HAP-1 (cell line): ENCODE data around the gene COL11A2.

Experiments
- DNase-seq, 2 experiments: peaks; one replicate each; pipeline ENCODE4 v3.0.0-alpha.2; 2016 to 2020; ENCODE audit warnings: low spot score in 2 of 2
- H3K27me3 ChIP-seq: fragments of 250-450 bp; sonication (Bioruptor Pico); 2 replicates; pipeline ENCODE4 v1.5.1; 2020; ENCODE audit warnings: low read depth, mild to moderate bottlenecking, moderate library complexity
- H3K36me3 ChIP-seq: fragments of 250-450 bp; sonication (Bioruptor Pico); replicated peaks from 2 replicates; pipeline ENCODE4 v1.5.1; 2020; ENCODE audit warnings: mild to moderate bottlenecking
- H3K4me1 ChIP-seq: fragments of 250-450 bp; sonication (Bioruptor Pico); 2 replicates; pipeline ENCODE4 v1.5.1; 2020; ENCODE audit warnings: mild to moderate bottlenecking
- H3K4me3 ChIP-seq: fragments of 250-450 bp; sonication (Bioruptor Pico); 2 replicates; pipeline ENCODE4 v1.5.1; 2020; ENCODE audit warnings: mild to moderate bottlenecking, moderate library complexity
- H3K9me3 ChIP-seq: fragments of 250-450 bp; sonication (Bioruptor Pico); 2 replicates; pipeline ENCODE4 v1.5.1; 2020; ENCODE audit warnings: mild to moderate bottlenecking, moderate library complexity
- in situ Hi-C: fragments of 300-500 bp; cut with MboI; formaldehyde crosslinking; loops from 3 replicates; pipeline ENCODE4 v1.14.3; 2020; ENCODE audit warnings: low sequenced_read_pairs, inconsistent platforms, mixed read lengths

The COL11A2 gene

DNA sequence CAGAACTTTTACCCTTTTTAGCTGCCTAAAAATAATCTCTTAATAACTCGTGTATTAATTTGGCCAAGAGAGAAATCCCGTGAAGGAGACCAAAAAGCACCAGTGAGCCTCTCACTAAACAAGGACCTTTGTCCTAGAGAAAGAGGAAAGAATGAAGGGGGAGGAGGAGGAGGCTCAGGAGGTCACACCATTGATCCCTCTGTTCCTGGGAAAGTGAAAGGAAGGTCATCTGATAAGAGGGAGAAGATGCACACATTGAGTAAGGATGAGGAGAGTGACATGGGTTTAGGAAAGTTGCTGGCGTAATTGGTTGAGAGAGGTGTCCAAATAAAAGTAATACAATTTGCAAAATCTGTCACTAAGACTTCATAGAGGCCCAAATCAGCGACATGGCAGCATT, 67.3 kb downstream of the COL11A2 start:
- Histone ChIP-seq H3K4me1 (peaks cover 5% of the 10 kb centered on the region), H3K4me3 (no peak overlapping the region), H3K36me3 (no peaks in the 10 kb centered on the region), H3K9me3 (peaks cover 4% of the 10 kb centered on the region; the same call in 1 of the 2 replicates), H3K27me3 (peaks cover 16% of the 10 kb centered on the region)
- DNase-seq = no peak
- in situ Hi-C loops = loop anchor here (5.0 kb wide), 1 partner anchor 122 kb away; no protein-coding TSS in a partner anchor

DNA sequence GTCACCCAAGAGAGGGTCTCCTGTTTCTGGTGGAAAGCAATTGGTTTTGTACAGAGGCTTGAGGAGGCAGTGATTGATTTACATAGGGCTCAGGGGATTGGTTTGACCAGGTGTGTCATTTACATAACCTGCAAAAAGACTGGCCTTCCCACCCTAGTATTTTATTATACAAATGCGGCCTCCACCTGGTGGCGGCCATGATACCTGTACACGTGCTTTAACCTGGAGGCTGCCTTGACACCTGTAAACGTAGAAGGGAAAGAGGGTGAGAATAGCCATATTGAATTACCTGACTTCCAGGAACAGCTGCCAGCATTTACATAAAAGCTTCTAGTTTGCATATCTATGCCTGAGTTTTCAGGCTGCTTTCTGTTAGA, 67.8 kb downstream of the COL11A2 start:
- H3K4me3 ChIP-seq = no peak overlapping the region
- peaks cover 18% of the 10 kb centered on the region for H3K27me3 ChIP-seq
- DNase-seq = no peak
- peaks cover 4% of the 10 kb centered on the region; the same call in 1 of the 2 replicates for H3K9me3 ChIP-seq
- H3K4me1 ChIP-seq = peaks cover 5% of the 10 kb centered on the region
- H3K36me3 ChIP-seq = no peaks in the 10 kb centered on the region
- in situ Hi-C loops = loop anchor here (5.0 kb wide), 1 partner anchor 123 kb away; no protein-coding TSS in a partner anchor

DNA sequence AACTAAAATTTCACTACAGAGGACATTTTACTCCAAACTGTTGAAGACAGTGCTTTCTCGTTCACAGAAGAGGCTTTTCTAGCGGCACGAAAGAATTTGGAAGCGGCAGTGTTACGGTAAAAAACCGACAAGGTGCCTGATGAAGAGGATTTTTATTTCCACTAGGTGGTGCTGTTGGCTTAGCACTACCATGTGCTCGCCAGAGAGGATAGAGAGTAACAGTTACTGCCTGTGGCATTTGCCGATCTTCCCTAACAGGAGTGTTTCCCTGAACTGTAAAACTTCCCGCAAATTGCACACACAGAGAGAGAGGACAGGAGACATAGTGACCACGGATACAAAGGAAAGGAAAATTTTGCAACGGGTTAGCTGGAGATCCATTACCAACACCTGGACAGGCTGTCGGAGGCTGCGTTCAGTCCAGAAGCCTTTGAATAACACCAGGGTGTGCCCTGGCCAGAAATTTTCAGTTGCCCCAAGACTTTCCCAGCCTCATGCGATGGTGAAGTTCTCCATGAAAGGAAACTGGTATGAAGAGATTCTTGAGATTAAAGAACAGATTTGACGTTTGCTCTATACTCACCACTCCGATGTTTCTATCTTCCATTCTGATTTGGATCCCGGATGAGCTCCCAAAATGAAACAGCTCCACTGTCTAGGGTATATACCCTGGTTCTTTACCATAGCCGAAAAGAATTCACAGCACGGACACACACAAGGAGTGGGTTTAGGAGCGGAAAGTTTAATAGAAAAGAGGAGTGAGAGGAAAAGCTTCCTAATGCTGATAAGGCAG, 68.3 kb downstream of the COL11A2 start:
- peaks cover 5% of the 10 kb centered on the region for H3K4me1 ChIP-seq
- in situ Hi-C loops = loop anchor here (5.0 kb wide), 1 partner anchor 123 kb away; no protein-coding TSS in a partner anchor
- no peaks in the 10 kb centered on the region for H3K36me3 ChIP-seq
- H3K4me3 ChIP-seq = no peak overlapping the region
- peak; percentile 75 to 79 for DNase-seq
- peaks cover 22% of the 10 kb centered on the region for H3K27me3 ChIP-seq
- peaks cover 4% of the 10 kb centered on the region; the same call in 1 of the 2 replicates for H3K9me3 ChIP-seq

DNA sequence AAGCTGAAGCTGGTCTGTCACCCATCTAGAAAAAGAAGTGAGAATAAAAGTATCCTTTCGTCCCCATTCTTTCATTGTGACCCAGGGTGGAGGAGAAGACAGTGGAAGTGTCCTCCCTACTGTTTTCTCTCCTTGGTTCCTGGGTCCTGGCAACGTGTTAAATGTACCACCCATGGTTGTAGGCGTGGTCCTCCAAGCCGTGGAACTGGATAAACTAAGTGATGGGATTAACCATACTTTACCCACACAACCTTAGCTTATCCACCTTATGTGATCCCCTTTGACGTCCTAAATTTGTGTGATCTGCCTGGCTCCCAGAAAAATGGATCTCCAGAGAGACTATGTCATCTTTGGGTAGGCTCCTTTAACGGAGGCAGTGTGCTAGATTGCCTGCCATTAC, 69.1 kb downstream of the COL11A2 start:
- no peaks in the 10 kb centered on the region for H3K36me3 ChIP-seq
- peaks cover 5% of the 10 kb centered on the region for H3K4me1 ChIP-seq
- no peak overlapping the region for H3K4me3 ChIP-seq
- in situ Hi-C loops = loop anchor here (5.0 kb wide), 1 partner anchor 124 kb away; no protein-coding TSS in a partner anchor
- peaks cover 4% of the 10 kb centered on the region; the same call in 1 of the 2 replicates for H3K9me3 ChIP-seq
- DNase-seq = no peak
- peaks cover 21% of the 10 kb centered on the region for H3K27me3 ChIP-seq

DNA sequence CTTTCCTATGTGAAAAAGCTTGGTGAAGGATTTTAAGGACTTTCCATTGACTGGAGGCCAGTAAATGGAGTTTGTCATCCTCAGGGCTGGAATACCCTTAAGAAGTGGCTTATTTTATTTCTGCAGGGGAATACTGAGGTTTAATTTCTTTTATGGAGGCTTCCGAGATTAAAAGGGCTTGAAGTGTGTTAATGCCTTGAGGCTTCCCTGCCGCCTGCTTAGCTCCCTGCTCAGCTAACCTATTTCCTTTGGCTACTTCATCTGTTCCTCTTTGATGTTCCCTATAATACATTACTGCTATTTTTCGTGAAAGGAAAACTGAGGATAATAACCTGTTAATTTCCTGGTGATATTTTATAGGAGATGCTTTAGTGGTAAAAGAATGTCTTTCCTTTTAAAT, 72.3 kb downstream of the COL11A2 start:
- H3K4me3 ChIP-seq = no peak overlapping the region
- H3K9me3 ChIP-seq = peaks cover 4% of the 10 kb centered on the region; the same call in 1 of the 2 replicates
- H3K4me1 ChIP-seq = peaks cover 3% of the 10 kb centered on the region
- DNase-seq = no peak
- H3K36me3 ChIP-seq = no peaks in the 10 kb centered on the region
- in situ Hi-C loops = loop anchor here (5.0 kb wide), 1 partner anchor 127 kb away; no protein-coding TSS in a partner anchor
- peaks cover 31% of the 10 kb centered on the region for H3K27me3 ChIP-seq

DNA sequence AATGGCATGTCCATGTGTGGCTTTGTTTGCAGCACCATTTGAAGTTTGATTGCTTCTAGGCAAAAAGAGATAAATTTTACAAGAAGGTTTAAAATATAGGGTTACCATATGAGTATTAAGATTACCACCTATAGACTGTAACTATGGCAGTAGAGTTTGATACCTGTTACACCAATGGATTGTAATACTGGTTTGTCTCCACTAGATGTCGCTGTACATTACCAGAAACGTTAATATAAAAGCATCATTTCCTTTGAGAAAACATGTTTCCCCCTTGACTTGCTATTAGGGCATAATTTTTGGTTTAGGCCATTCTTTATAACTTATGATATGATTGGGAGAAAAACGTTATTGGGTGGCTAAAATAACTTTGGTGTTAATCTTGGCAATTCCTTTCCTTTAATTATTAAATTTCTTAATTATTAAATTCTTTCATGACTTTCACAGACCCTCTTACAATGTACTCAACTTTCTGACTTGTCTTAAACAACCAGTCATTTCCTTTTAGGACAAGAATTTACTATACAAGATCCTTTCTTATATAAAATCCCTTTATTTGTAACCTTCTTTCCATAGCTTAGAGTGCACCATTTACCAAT, 73.6 kb downstream of the COL11A2 start:
- DNase-seq = peak; percentile 32 to 54

DNA sequence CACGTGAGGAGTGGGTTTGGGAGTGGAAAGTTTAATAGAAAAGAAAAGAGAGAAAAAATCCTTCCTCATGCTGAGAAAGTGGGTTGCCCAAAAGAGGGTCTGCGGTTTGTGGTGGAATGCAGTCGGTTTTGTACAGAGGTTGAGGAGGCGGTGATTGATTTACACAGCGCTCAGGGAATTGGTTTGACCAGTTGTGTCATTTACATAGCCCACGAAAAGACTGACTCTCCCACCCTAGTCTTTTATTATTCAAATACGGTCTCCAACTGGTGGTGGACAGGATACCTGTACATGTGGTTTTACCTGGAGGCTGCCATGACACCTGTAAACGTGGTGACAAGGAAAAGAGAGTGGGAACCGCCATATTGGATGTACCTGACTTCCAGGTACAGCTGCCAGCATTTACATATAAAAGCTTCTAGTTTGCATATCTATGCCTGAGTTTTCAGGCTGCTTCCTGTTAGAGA, 74.4 kb downstream of the COL11A2 start:
- in situ Hi-C loops = no loop called here
- Histone ChIP-seq H3K4me3 (no peak overlapping the region), H3K4me1 (no peaks in the 10 kb centered on the region), H3K27me3 (peaks cover 39% of the 10 kb centered on the region), H3K9me3 (no peaks in the 10 kb centered on the region), H3K36me3 (no peaks in the 10 kb centered on the region)
- DNase-seq = no peak

More for the DNA sequence above, 73.6 kb downstream of the COL11A2 start:
- Histone ChIP-seq H3K4me3 (no peak overlapping the region), H3K36me3 (no peaks in the 10 kb centered on the region), H3K27me3 (peaks cover 35% of the 10 kb centered on the region), H3K4me1 (no peaks in the 10 kb centered on the region), H3K9me3 (no peaks in the 10 kb centered on the region)
- in situ Hi-C loops = no loop called here

GRCh38 chr6:33116841-33117711, 75.2 kb downstream of the COL11A2 start:
- no peaks in the 10 kb centered on the region for H3K4me1 ChIP-seq
- DNase-seq = no peak
- peaks cover 39% of the 10 kb centered on the region for H3K27me3 ChIP-seq
- no peak overlapping the region for H3K4me3 ChIP-seq
- in situ Hi-C loops = no loop called here
- H3K9me3 ChIP-seq = no peaks in the 10 kb centered on the region
- no peaks in the 10 kb centered on the region for H3K36me3 ChIP-seq

DNA sequence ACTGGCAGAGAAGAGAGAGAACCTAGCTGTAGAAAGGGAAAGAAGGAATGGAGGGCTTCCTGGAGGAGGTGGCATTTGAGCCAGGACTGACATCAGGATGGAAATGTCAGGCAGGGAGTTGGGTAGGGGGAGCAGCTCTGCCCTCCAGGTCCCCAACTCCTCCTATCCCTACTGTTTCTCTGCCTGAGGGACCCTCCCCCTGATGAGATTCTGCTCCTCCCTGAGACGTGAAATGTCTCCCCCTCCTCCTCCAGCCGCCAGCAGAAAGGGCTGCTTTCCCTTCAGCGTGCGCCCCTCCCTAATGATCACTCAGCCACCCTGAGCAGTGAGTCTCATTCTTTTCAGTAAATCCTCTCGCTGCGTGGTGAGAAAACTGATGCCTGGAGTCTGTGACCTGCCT, 75.8 kb downstream of the COL11A2 start:
- in situ Hi-C loops = no loop called here
- Histone ChIP-seq H3K36me3 (no peaks in the 10 kb centered on the region), H3K9me3 (no peaks in the 10 kb centered on the region), H3K4me3 (no peak overlapping the region), H3K27me3 (peaks cover 38% of the 10 kb centered on the region), H3K4me1 (no peaks in the 10 kb centered on the region)
- no peak for DNase-seq

DNA sequence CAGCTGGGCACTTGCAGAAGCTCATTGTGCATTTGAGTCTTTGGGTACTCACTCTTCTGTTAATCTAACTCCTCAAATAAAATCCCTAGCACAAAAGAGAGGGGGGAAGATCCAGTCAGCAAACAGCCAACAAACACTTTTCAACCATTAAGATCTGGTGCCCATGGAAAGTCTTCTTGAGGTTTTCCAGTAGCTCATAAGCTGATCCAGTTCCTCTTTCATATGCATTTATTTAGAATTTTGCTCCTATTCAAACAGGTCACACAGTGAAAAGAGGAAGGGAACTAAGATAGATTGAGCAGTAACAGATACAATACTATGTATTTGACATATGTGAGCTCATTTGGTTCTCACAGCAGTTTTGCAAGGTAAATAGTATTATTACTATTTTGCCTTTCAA, 77.9 kb downstream of the COL11A2 start:
- no peak overlapping the region for H3K4me3 ChIP-seq
- no peaks in the 10 kb centered on the region for H3K9me3 ChIP-seq
- H3K4me1 ChIP-seq = no peaks in the 10 kb centered on the region
- no peak for DNase-seq
- peaks cover 31% of the 10 kb centered on the region for H3K27me3 ChIP-seq
- in situ Hi-C loops = no loop called here
- H3K36me3 ChIP-seq = no peaks in the 10 kb centered on the region

DNA sequence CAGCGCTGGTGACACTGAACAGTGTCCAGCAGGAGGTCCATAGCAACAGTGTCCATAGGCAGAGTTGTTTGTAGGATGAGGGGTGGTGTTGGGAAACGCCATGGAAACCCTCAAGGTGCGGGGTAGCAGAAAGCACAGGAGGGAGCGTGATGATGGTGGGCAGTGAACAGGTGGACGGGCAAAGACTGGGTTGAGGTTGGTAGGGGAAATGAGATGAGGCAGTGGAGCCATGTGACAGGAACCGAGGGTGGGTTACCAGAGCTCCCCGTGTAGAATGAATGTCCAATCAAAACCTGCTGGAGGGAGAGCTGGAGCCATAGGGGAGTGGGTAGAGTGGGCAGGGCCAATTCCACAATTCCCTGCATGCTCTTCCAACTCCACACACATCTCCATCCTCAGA, 78.5 kb downstream of the COL11A2 start:
- in situ Hi-C loops = no loop called here
- no peak overlapping the region for H3K4me3 ChIP-seq
- no peak for DNase-seq
- no peaks in the 10 kb centered on the region for H3K9me3 ChIP-seq
- no peaks in the 10 kb centered on the region for H3K4me1 ChIP-seq
- no peaks in the 10 kb centered on the region for H3K36me3 ChIP-seq
- peaks cover 29% of the 10 kb centered on the region for H3K27me3 ChIP-seq
